CD4-positive, alpha-beta T cell (primary cell): ENCODE measurements around the gene NOS1AP. TPM values are rescaled to one million over a fixed set of nuclear protein-coding genes. Genes with fewer than 3 reads are reported as not detected.
A peak's percentile ranks its signal among the peaks of the same experiment; 100 is the strongest.

ENCODE experiments used
- ATAC-seq: fragments of 200-7000 bp; cut with Tn5 transposase; one replicate; pipeline ENCODE4 v1.10.0; 2022; ENCODE audit warnings: mild to moderate bottlenecking; ENCODE audit not compliant: poor library complexity
- CTCF ChIA-PET: fragments of 350-600 bp; sonication (Branson Sonifier 250); formaldehyde crosslinking; loops from one replicate; lab custom pipeline; 2021; ENCODE audit warnings: antibody characterized with exemption, inconsistent platforms; lab: Charles Lee
- POLR2A ChIA-PET: fragments of 350-600 bp; sonication (Branson Sonifier 250); formaldehyde crosslinking; loops from one replicate; lab custom pipeline; 2021; ENCODE audit warnings: antibody characterized with exemption, inconsistent platforms; lab: Charles Lee
- DNase-seq, 14 experiments: peaks; one replicate each; pipeline ENCODE4 v3.0.0-alpha.2; 2013 to 2020; ENCODE audit warnings: mixed read lengths in 2 of 14
- H3K27ac ChIP-seq, 2 donors: one replicate each; pipeline versions ENCODE4 v1.5.1 to v1.7.0; 2013; ENCODE audit warnings: low read length in 2 of 2, low read depth in 1 of 2, mild to moderate bottlenecking in 1 of 2
- H3K27me3 ChIP-seq, 2 experiments: 1 replicate in 1 of 2; 2 replicates in 1 of 2; pipeline versions ENCODE4 v1.6.1 to v1.7.0; 2013; ENCODE audit warnings: low read length in 2 of 2, control low read depth in 1 of 2, mild to moderate bottlenecking in 1 of 2, moderate library complexity in 1 of 2; ENCODE audit not compliant: insufficient read depth in 2 of 2, control insufficient read depth in 1 of 2
- H3K36me3 ChIP-seq: one replicate; pipeline ENCODE4 v1.6.1; 2013; ENCODE audit warnings: low read length, control low read depth; ENCODE audit not compliant: insufficient read depth
- H3K4me1 ChIP-seq: one replicate; pipeline ENCODE4 v1.6.1; 2013; ENCODE audit warnings: low read length, control low read depth; ENCODE audit not compliant: insufficient read depth
- H3K4me3 ChIP-seq: one replicate; pipeline ENCODE4 v1.5.1; 2013; ENCODE audit warnings: mild to moderate bottlenecking, low read length, moderate library complexity
- H3K9me3 ChIP-seq, 2 experiments: 1 replicate in 1 of 2; 2 replicates in 1 of 2; pipeline versions ENCODE4 v1.6.1 to v1.7.0; 2013; ENCODE audit warnings: low read length in 2 of 2, mild to moderate bottlenecking in 2 of 2, control low read depth in 1 of 2, moderate library complexity in 1 of 2; ENCODE audit not compliant: control insufficient read depth in 1 of 2, insufficient read depth in 1 of 2
- H3K27ac Mint-ChIP-seq: one replicate; pipeline ENCODE4 v1.8.0; 2020; ENCODE audit warnings: mixed read lengths
- H3K27me3 Mint-ChIP-seq: one replicate; pipeline ENCODE4 v1.8.0; 2021; ENCODE audit warnings: mixed read lengths
- H3K36me3 Mint-ChIP-seq: one replicate; pipeline ENCODE4 v1.8.0; 2021; ENCODE audit warnings: low read depth, mixed read lengths
- H3K4me1 Mint-ChIP-seq: one replicate; pipeline ENCODE4 v1.8.0; 2021; ENCODE audit warnings: low read depth, mixed read lengths
- H3K4me3 Mint-ChIP-seq: one replicate; pipeline ENCODE4 v1.8.0; 2020; ENCODE audit warnings: mild to moderate bottlenecking, mixed read lengths
- H3K9me3 Mint-ChIP-seq: one replicate; pipeline ENCODE4 v1.8.0; 2020; ENCODE audit warnings: mixed read lengths
- CTCF ChIP-seq: fragments of 200-600 bp; IDR thresholded peaks from one replicate; pipeline ENCODE4 v1.8.0; 2022; ENCODE audit warnings: antibody characterized with exemption, mild to moderate bottlenecking
- intact Hi-C, 2 experiments: fragments of 100-400 bp; cut with DNase I in 1 of 2; cut with micrococcal nuclease in 1 of 2; formaldehyde crosslinking; loops; one replicate each; pipeline versions ENCODE4 v1.15.1 to v1.9.0; 2023 to 2025; cut with DNase I, micrococcal nuclease
- total RNA-seq, 174 experiments: library from RNA in 2 of 174; stranded (reverse) in 2 of 174; gene quantifications; one replicate each; pipeline ENCODE4 v1.2.3 and lab custom pipeline; 2021 to 2026

NOS1AP gene
- total RNA-seq, 2 experiments from 2014 or later, result not detected

- Histone ChIP-seq H3K36me3 (no peaks in the 10 kb centered on the region), H3K9me3 (no peaks in the 10 kb centered on the region), H3K27ac (no peak overlapping the region), H3K27me3 (peaks cover 0 to 6% of the 10 kb centered on the region in 2 experiments), H3K4me1 (no peaks in the 10 kb centered on the region), H3K4me3 (no peak overlapping the region)
- no peak for TF ChIP-seq CTCF
- Mint-ChIP-seq H3K4me3 (no peak overlapping the region), H3K36me3 (no peaks in the 10 kb centered on the region), H3K27me3 (peaks cover 27% of the 10 kb centered on the region), H3K4me1 (no peaks in the 10 kb centered on the region), H3K9me3 (no peaks in the 10 kb centered on the region), H3K27ac (no peak overlapping the region)
- intact Hi-C loops, result loop anchor here in 1 of 2 experiments (1.0 to 5.0 kb wide), 2 partner anchors 335 to 598 kb away; no protein-coding TSS in a partner anchor
- ChIA-PET POLR2A (no interaction called here), CTCF (no interaction called here)
- DNase-seq (no peak), ATAC-seq (no peak)
Measured at GRCh38 chr1:162390396-162391185, 321.1 kb downstream of the NOS1AP start.

- no peak overlapping the region for H3K27ac Mint-ChIP-seq
- TF ChIP-seq CTCF, result peak; percentile 68
- H3K27me3 Mint-ChIP-seq, result peaks cover 37% of the 10 kb centered on the region
- no peaks in the 10 kb centered on the region for H3K9me3 Mint-ChIP-seq
- H3K27ac ChIP-seq, result no peak overlapping the region
- no peaks in the 10 kb centered on the region for H3K4me1 Mint-ChIP-seq
- CTCF ChIA-PET, result no interaction called here
- ATAC-seq, result no peak
- DNase-seq, result peak in 4 of 14 experiments; percentile 15 to 38 (median 26)
- no peak overlapping the region for H3K4me3 Mint-ChIP-seq
- intact Hi-C loops, result loop anchor here (1.0 to 5.0 kb wide), 3 partner anchors 336 to 600 kb away; no protein-coding TSS in a partner anchor
- no peaks in the 10 kb centered on the region for H3K36me3 Mint-ChIP-seq
- no peaks in the 10 kb centered on the region for H3K36me3 ChIP-seq
- no peaks in the 10 kb centered on the region for H3K9me3 ChIP-seq
- no peaks in the 10 kb centered on the region for H3K4me1 ChIP-seq
- POLR2A ChIA-PET, result no interaction called here
- H3K4me3 ChIP-seq, result no peak overlapping the region
- H3K27me3 ChIP-seq, result peaks cover 4 to 13% of the 10 kb centered on the region in 2 experiments
Measured at GRCh38 chr1:162391790-162392563, 322.5 kb downstream of the NOS1AP start.

- Histone ChIP-seq H3K4me1 (no peaks in the 10 kb centered on the region), H3K27me3 (peaks cover 4 to 13% of the 10 kb centered on the region in 2 experiments), H3K4me3 (no peak overlapping the region), H3K36me3 (no peaks in the 10 kb centered on the region), H3K27ac (no peak overlapping the region), H3K9me3 (no peaks in the 10 kb centered on the region)
- no peak for TF ChIP-seq CTCF
- Mint-ChIP-seq H3K9me3 (no peaks in the 10 kb centered on the region), H3K4me1 (no peaks in the 10 kb centered on the region), H3K36me3 (no peaks in the 10 kb centered on the region), H3K27ac (no peak overlapping the region), H3K27me3 (peaks cover 51% of the 10 kb centered on the region), H3K4me3 (no peak overlapping the region)
- no peak for DNase-seq
- no peak for ATAC-seq
- CTCF ChIA-PET, result no interaction called here
- POLR2A ChIA-PET, result no interaction called here
- intact Hi-C loops, result no loop called here
Measured at GRCh38 chr1:162396201-162396906, 326.9 kb downstream of the NOS1AP start.
